ENCODE measurements around the gene MAP2.

The MAP2 gene

DNA sequence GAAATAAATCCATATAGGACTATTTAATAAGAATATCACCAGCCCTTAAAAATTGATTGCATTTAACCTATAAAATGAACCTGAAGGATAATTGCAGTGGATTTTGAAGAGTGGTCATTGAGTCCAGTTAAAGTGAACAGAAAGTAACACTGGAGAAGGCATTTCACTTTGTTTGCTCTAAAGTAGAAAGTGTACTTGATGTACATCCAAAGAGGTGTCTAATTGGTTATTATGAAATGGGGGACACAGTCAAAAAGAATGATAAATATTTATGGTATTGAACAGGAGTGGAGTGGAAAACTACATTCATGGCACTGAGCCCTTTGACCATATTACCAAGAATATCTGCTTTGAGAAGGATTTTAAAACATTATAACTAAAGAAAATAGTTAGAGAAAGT is 28.2 kb upstream of the MAP2 start:
- TF ChIP-seq, protein P1, sequence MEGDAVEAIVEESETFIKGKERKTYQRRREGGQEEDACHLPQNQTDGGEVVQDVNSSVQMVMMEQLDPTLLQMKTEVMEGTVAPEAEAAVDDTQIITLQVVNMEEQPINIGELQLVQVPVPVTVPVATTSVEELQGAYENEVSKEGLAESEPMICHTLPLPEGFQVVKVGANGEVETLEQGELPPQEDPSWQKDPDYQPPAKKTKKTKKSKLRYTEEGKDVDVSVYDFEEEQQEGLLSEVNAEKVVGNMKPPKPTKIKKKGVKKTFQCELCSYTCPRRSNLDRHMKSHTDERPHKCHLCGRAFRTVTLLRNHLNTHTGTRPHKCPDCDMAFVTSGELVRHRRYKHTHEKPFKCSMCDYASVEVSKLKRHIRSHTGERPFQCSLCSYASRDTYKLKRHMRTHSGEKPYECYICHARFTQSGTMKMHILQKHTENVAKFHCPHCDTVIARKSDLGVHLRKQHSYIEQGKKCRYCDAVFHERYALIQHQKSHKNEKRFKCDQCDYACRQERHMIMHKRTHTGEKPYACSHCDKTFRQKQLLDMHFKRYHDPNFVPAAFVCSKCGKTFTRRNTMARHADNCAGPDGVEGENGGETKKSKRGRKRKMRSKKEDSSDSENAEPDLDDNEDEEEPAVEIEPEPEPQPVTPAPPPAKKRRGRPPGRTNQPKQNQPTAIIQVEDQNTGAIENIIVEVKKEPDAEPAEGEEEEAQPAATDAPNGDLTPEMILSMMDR (IDR thresholded peaks at IDR 0.05; ENCODE audit: low read depth, low read length, missing control alignments) = no peak
- DNase-seq (ENCODE audit: extremely low read depth, low read depth) = no peak
- H3K4me3 ChIP-seq (replicated peaks; ENCODE audit: low read depth, low read length) = no peak overlapping the region

- H3K4me3 ChIP-seq (replicated peaks; ENCODE audit: low read depth, low read length) = no peak overlapping the region
- TF ChIP-seq, protein P1 (IDR thresholded peaks at IDR 0.05; ENCODE audit: low read depth, low read length, missing control alignments) = no peak
- DNase-seq (ENCODE audit: extremely low read depth, low read depth) = no peak
Measured at GRCh38 chr2:209398463-209398862, 25.4 kb upstream of the MAP2 start.

DNA sequence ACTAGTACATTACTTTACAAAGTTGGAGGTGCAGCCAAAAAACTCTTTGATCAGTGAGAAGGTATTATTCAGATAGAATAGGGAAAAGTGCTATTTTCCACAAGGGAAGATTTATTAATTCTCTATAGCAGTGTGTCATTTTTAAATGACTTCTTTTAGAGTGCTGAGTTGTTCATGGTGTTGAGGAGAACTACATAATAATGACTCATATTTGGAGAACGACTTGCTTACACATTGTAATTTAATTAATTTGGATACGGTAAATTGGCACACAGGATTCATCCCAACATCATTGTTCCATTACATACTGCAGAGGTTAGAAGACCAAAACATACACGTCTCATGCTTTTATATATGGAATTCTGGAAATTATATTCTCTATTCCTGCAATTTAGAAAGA is 22.1 kb upstream of the MAP2 start:
- TF ChIP-seq, protein P1 (IDR thresholded peaks at IDR 0.05; ENCODE audit: low read depth, low read length, missing control alignments) = no peak
- no peak for DNase-seq (ENCODE audit: extremely low read depth, low read depth)
- no peak overlapping the region for H3K4me3 ChIP-seq (replicated peaks; ENCODE audit: low read depth, low read length)

DNA sequence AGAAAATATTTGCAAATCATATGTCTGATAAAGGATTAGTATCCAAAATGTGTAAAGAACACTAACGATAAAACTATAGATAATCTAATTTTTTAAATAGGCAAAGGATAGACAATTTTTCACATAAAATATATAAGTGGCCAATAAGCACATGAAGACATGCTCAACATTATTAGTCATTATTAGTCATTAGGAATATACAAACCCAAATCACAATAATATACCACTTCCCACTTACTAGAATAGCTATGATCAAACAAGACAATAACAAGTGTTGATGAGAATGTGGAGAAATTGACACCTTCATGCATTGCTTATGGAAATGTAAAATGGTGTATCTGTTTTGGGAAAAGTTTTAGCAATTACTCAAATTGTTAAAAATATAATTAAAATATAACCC is 12.6 kb upstream of the MAP2 start:
- no peak overlapping the region for H3K4me3 ChIP-seq (replicated peaks; ENCODE audit: low read depth, low read length)
- DNase-seq (ENCODE audit: extremely low read depth, low read depth) = no peak
- TF ChIP-seq, protein P1 (IDR thresholded peaks at IDR 0.05; ENCODE audit: low read depth, low read length, missing control alignments) = no peak

DNA sequence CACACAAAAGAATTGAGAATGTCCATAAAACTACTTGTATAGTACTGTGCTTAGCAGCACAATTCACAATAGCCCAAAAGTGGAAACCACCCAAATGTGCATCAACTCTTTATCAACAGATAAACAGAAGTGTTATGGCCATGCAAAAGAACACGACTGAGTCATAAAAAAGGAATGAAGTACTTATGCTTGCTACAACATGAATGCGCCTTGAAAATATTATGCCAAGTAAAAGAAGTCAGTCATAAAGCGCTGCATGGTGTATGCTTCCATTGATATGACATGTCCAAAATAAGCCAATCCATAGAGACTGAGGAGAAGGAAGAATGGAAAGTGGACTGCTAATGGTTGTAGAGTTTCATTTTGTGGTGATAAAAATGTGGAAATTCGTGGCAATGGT is 12.1 kb upstream of the MAP2 start:
- TF ChIP-seq, protein P1 (IDR thresholded peaks at IDR 0.05; ENCODE audit: low read depth, low read length, missing control alignments) = no peak
- no peak overlapping the region for H3K4me3 ChIP-seq (replicated peaks; ENCODE audit: low read depth, low read length)
- DNase-seq (ENCODE audit: extremely low read depth, low read depth) = no peak

DNA sequence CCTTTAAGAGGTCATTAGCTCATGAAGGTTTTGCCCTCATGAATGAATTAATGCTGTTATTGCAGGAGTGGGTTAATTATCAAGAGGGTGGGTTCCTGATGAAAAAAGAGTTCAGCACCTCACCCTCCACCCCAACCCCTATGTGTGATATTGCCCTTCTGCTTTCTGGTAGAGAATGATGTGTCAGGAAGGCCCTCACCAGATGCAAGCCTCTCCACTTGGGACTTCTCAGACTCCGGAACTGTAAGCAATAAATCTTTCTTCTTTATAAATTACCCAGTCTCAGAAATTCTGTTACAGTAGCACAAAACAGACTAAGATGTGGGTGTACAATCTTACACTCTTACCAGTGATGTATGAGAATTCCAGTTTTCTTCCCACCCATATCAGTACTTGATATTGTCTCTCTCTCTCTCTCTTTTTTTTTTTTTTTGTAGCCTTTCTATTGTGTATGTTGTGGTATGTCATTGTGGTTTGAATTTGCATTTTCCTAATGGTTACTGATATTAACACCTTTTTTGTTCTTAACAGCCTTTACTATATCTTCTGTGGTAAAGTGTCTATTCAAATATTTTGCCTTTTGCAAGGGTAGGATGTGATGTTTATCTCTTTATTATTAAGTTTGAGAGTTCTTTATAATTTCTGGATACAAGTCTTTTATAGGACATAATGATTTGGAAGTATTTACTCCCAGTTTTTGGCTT is 10.4 kb upstream of the MAP2 start:
- TF ChIP-seq, protein P1 (IDR thresholded peaks at IDR 0.05; ENCODE audit: low read depth, low read length, missing control alignments) = no peak
- no peak for DNase-seq (ENCODE audit: extremely low read depth, low read depth)
- no peak overlapping the region for H3K4me3 ChIP-seq (replicated peaks; ENCODE audit: low read depth, low read length)

- TF ChIP-seq, protein P1 (IDR thresholded peaks at IDR 0.05; ENCODE audit: low read depth, low read length, missing control alignments) = no peak
- no peak for DNase-seq (ENCODE audit: extremely low read depth, low read depth)
- H3K4me3 ChIP-seq (replicated peaks; ENCODE audit: low read depth, low read length) = no peak overlapping the region
Measured at GRCh38 chr2:209416913-209417312, 6.9 kb upstream of the MAP2 start.
